Panc1 (cell line): ENCODE data around the gene CA10. TPM values are rescaled to one million over a fixed set of nuclear protein-coding genes. Genes with fewer than 3 reads are reported as not detected.

Source experiments
- ATAC-seq: fragments of 200-7000 bp; cut with Tn5 transposase; 2 replicates; pipeline ENCODE4 v1.9.1; 2020; ENCODE audit warnings: mild to moderate bottlenecking, moderate library complexity
- BruUV-seq: library from RNA; stranded (reverse); fragments of 400-500 nt; replicated peaks from 2 replicates; lab custom pipeline; 2021; lab: Mats Ljungman, UMichigan
- CTCF ChIA-PET: fragments of 300-600 bp; sonication (Branson Sonifier 250); formaldehyde crosslinking; loops from one replicate; lab custom pipeline; 2022; ENCODE audit warnings: antibody characterized with exemption; lab: Charles Lee
- POLR2A ChIA-PET: fragments of 300-600 bp; sonication (Branson Sonifier 250); formaldehyde crosslinking; loops from one replicate; lab custom pipeline; 2022; ENCODE audit warnings: antibody characterized with exemption; lab: Charles Lee
- DNase-seq: peaks from one replicate; pipeline ENCODE4 v3.0.0-alpha.2; 2010; ENCODE audit warnings: low read depth, low spot score
- H3K27ac ChIP-seq: 2 replicates; pipeline ENCODE4 v1.5.1; 2011; ENCODE audit warnings: mild to moderate bottlenecking, low read length, inconsistent platforms
- H3K27me3 ChIP-seq: fragments of 200-500 bp; sonication (Bioruptor generic); 2 replicates; pipeline ENCODE4 v1.6.0; 2014; ENCODE audit warnings: low read length, inconsistent platforms; ENCODE audit not compliant: control insufficient read depth, insufficient read depth
- H3K36me3 ChIP-seq: fragments of 200-500 bp; sonication (Bioruptor generic); 2 replicates; pipeline ENCODE4 v1.5.1; 2014; ENCODE audit warnings: inconsistent platforms, mild to moderate bottlenecking, low read length, moderate library complexity; ENCODE audit not compliant: control insufficient read depth, insufficient read depth
- H3K4me1 ChIP-seq: 2 replicates; pipeline ENCODE4 v1.5.1; 2011; ENCODE audit warnings: inconsistent platforms, mild to moderate bottlenecking, low read length, moderate library complexity; ENCODE audit not compliant: control insufficient read depth, insufficient read depth
- H3K4me3 ChIP-seq, 2 experiments: 2 replicates each; pipeline ENCODE4 v1.5.1; 2011 to 2012; ENCODE audit warnings: low read depth in 2 of 2, low read length in 2 of 2, mild to moderate bottlenecking in 2 of 2, inconsistent platforms in 1 of 2, moderate library complexity in 1 of 2
- H3K9me3 ChIP-seq: fragments of 200-500 bp; sonication (Bioruptor generic); 2 replicates; pipeline ENCODE4 v1.5.1; 2014; ENCODE audit warnings: low read depth, mild to moderate bottlenecking, inconsistent platforms, low read length, moderate library complexity; ENCODE audit not compliant: control insufficient read depth, insufficient read depth
- POLR2AphosphoS5 ChIP-seq: IDR thresholded peaks from 2 replicates; pipeline ENCODE4 v1.6.1; 2012; ENCODE audit warnings: mild to moderate bottlenecking, low read depth, low read length, moderate library complexity
- SIN3A ChIP-seq: IDR thresholded peaks from 2 replicates; pipeline ENCODE4 v1.6.1; 2012; ENCODE audit warnings: low read depth, mild to moderate bottlenecking, low read length, moderate library complexity, borderline replicate concordance; ENCODE audit not compliant: insufficient read depth
- TCF7L2 ChIP-seq: IDR thresholded peaks from 2 replicates; pipeline ENCODE4 v1.6.1; 2011; ENCODE audit warnings: mild to moderate bottlenecking, low read depth, low read length, inconsistent platforms
- in situ Hi-C: cut with HindIII; loops from 2 replicates; pipeline ENCODE4 v1.10.0; 2016; ENCODE audit warnings: low sequenced_read_pairs, low pct_unique_long_range_greater_than_20kb
- intact Hi-C: fragments of 100-400 bp; cut with micrococcal nuclease; formaldehyde crosslinking; loops from one replicate; pipeline ENCODE4 v1.10.0; 2022; ENCODE audit not compliant: unreplicated experiment
- total RNA-seq: library from RNA; stranded (reverse); gene quantifications from one replicate; pipeline ENCODE4 v1.2.1, GENCODE V29; 2021; ENCODE audit not compliant: unreplicated experiment
- TF ChIP-seq, protein P1 (sequence below): fragments of 450-650 bp; IDR thresholded peaks from 2 replicates; pipeline ENCODE4 v1.5.1; 2017; ENCODE audit warnings: mild to moderate bottlenecking
- TF ChIP-seq, protein P2 (sequence below), 2 experiments: IDR thresholded peaks; 2 replicates each; pipeline ENCODE4 v1.6.1; 2011 to 2012; ENCODE audit warnings: low read depth in 2 of 2, control low read depth in 1 of 2, low read length in 1 of 2, mild to moderate bottlenecking in 1 of 2, moderate library complexity in 1 of 2; ENCODE audit not compliant: insufficient read depth in 1 of 2

Gene CA10
- total RNA-seq, 1 experiment from 2014 or later, result not detected

DNA sequence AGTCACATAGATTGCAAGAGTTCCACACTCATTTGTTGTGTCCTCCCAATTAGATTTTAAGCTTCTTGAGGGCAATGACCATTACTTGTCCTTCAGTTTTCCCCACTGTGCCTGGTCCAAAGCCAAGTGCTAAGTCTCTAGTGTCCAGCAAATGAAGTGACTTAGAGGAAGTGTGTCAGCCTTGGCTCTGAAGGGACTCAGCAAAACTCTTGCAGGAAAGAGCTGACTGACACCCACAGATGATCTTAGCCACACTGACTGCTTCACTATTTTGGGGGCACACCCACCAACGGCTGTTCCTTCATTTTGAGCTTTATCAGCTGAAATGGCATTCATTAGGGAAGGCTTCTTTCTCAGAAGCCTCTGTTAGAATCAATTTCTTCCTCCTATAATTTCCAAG, 540.0 kb downstream of the CA10 start:
- intact Hi-C loops (no loop called here), in situ Hi-C loops (no loop called here)
- Histone ChIP-seq H3K4me1 (no peaks in the 10 kb centered on the region), H3K27ac (no peak overlapping the region), H3K36me3 (no peaks in the 10 kb centered on the region), H3K9me3 (no peaks in the 10 kb centered on the region), H3K4me3 (no peak overlapping the region), H3K27me3 (no peaks in the 10 kb centered on the region)
- ChIA-PET CTCF (interaction anchor here (0.6 kb wide), 1 partner anchor 55 kb away, joined by 4 read pairs; no protein-coding TSS in a partner anchor), POLR2A (no interaction called here)
- DNase-seq, result no peak
- no peak for TF ChIP-seq TCF7L2
- no peak for TF ChIP-seq POLR2AphosphoS5
- TF ChIP-seq, protein P1, sequence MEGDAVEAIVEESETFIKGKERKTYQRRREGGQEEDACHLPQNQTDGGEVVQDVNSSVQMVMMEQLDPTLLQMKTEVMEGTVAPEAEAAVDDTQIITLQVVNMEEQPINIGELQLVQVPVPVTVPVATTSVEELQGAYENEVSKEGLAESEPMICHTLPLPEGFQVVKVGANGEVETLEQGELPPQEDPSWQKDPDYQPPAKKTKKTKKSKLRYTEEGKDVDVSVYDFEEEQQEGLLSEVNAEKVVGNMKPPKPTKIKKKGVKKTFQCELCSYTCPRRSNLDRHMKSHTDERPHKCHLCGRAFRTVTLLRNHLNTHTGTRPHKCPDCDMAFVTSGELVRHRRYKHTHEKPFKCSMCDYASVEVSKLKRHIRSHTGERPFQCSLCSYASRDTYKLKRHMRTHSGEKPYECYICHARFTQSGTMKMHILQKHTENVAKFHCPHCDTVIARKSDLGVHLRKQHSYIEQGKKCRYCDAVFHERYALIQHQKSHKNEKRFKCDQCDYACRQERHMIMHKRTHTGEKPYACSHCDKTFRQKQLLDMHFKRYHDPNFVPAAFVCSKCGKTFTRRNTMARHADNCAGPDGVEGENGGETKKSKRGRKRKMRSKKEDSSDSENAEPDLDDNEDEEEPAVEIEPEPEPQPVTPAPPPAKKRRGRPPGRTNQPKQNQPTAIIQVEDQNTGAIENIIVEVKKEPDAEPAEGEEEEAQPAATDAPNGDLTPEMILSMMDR, result no peak
- TF ChIP-seq, protein P2, sequence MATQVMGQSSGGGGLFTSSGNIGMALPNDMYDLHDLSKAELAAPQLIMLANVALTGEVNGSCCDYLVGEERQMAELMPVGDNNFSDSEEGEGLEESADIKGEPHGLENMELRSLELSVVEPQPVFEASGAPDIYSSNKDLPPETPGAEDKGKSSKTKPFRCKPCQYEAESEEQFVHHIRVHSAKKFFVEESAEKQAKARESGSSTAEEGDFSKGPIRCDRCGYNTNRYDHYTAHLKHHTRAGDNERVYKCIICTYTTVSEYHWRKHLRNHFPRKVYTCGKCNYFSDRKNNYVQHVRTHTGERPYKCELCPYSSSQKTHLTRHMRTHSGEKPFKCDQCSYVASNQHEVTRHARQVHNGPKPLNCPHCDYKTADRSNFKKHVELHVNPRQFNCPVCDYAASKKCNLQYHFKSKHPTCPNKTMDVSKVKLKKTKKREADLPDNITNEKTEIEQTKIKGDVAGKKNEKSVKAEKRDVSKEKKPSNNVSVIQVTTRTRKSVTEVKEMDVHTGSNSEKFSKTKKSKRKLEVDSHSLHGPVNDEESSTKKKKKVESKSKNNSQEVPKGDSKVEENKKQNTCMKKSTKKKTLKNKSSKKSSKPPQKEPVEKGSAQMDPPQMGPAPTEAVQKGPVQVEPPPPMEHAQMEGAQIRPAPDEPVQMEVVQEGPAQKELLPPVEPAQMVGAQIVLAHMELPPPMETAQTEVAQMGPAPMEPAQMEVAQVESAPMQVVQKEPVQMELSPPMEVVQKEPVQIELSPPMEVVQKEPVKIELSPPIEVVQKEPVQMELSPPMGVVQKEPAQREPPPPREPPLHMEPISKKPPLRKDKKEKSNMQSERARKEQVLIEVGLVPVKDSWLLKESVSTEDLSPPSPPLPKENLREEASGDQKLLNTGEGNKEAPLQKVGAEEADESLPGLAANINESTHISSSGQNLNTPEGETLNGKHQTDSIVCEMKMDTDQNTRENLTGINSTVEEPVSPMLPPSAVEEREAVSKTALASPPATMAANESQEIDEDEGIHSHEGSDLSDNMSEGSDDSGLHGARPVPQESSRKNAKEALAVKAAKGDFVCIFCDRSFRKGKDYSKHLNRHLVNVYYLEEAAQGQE (IDR thresholded peaks at IDR 0.05; ENCODE audit: insufficient read depth in 1 of 2, low read depth in 2 of 2, low read length in 1 of 2), result no peak
- TF ChIP-seq SIN3A, result no peak
- ATAC-seq, result no peak
- no TSS peak for BruUV-seq

DNA sequence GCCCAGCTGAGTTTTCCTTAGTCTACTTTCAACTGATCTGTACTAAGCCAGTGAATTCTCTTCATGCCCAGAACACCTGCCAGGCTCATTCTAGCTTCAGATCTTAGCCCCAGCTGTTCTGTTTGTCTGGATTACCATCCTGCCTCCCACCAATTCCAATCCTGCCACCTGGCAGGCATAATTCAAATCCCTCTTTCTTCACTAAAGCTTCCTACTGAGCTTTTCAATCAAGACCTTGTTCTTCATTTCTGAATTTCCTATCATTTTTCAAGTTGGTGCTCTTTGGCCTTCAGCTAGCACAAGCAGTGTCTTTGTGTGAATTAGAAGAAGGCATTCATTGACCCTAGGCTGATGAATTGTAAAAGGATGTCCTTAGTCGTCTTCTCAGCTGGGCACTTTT, 540.5 kb downstream of the CA10 start:
- ChIA-PET POLR2A (no interaction called here), CTCF (no interaction called here)
- no TSS peak for BruUV-seq
- in situ Hi-C loops, result no loop called here
- DNase-seq (no peak), ATAC-seq (no peak)
- no peaks in the 10 kb centered on the region for H3K27me3 ChIP-seq
- H3K9me3 ChIP-seq, result no peaks in the 10 kb centered on the region
- no peak overlapping the region for H3K4me3 ChIP-seq
- no peaks in the 10 kb centered on the region for H3K4me1 ChIP-seq
- intact Hi-C loops, result no loop called here
- no peak overlapping the region for H3K27ac ChIP-seq
- TF ChIP-seq, protein P2 (IDR thresholded peaks at IDR 0.05; ENCODE audit: insufficient read depth in 1 of 2, low read depth in 2 of 2, low read length in 1 of 2), result no peak
- TF ChIP-seq TCF7L2 (no peak), POLR2AphosphoS5 (no peak), SIN3A (no peak)
- TF ChIP-seq, protein P1, result no peak
- no peaks in the 10 kb centered on the region for H3K36me3 ChIP-seq
